Forelimb muscle (tissue), 1 donor: Measurements from ENCODE around the gene OR10A5. TPM values are rescaled to one million over a fixed set of nuclear protein-coding genes. Genes with fewer than 3 reads are reported as not detected.
"Not testable (repeated sequence)": the region's sequence is repeated elsewhere in the genome, so short reads cannot be mapped to it uniquely, and the experiment has no call there.

Experiments
- DNase-seq: peaks from one replicate; pipeline ENCODE4 v3.0.0-alpha.2; 2013; ENCODE audit warnings: low read depth
- polyA plus RNA-seq: library from polyadenylated mRNA; unstranded; fragments of 120-200 nt; gene quantifications from one replicate; pipeline ENCODE4 v1.2.1, GENCODE V29; 2013; ENCODE audit not compliant: insufficient read length

Gene OR10A5
- polyA plus RNA-seq, 1 donor = not detected

DNA sequence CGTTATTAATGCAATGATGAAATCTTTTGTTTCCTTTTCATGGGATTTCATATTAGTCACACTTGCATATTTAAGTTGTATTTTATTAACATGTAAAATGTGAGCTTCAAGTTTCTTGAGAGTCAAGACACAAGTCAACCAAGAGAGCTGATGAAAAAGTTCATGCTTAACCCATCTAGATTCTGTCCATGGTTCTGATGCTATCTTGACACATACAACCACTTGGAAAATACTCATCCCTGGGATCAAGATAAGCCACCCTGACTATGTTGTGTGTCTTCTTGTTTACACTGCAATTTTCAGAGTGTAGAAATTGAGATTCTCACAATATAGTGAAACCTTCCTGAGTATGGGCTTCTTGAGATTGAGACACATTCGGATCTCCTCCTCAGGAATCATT is 30.3 kb downstream of the OR10A5 start:
- DNase-seq = no peak

GRCh38 chr11:6876325-6876724 is 30.8 kb downstream of the OR10A5 start, which contains the start of gene OR10A4:
Gene OR10A4 (plus strand): TSS chr11:6876625. CDS start chr11:6876648, 23 bp downstream.
- no peak for DNase-seq

GRCh38 chr11:6876914-6877313 is 31.4 kb downstream of the OR10A5 start:
- no peak for DNase-seq

DNA sequence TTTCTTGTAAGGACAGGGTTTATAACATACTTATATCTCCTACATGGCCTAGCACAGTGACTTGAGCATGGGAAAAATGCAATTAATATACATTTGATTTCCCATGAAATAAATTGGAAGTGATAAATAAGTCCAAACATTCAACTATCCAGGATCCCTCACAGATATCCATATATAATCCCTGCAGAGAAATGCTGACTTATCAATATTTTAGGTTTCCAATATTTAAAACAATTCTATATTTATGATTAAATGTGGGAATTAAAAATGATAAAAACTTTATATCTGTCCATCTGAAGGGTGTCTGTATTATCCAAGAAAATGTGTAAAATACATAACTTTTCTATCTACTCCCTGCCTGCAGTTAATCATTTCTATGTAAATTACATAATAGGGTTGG is 37.3 kb downstream of the OR10A5 start:
- no peak for DNase-seq

GRCh38 chr11:6887711-6888110 is 42.2 kb downstream of the OR10A5 start:
- DNase-seq = not testable (repeated sequence)

- no peak for DNase-seq
Observed at GRCh38 chr11:6888830-6889229, 43.3 kb downstream of the OR10A5 start.

DNA sequence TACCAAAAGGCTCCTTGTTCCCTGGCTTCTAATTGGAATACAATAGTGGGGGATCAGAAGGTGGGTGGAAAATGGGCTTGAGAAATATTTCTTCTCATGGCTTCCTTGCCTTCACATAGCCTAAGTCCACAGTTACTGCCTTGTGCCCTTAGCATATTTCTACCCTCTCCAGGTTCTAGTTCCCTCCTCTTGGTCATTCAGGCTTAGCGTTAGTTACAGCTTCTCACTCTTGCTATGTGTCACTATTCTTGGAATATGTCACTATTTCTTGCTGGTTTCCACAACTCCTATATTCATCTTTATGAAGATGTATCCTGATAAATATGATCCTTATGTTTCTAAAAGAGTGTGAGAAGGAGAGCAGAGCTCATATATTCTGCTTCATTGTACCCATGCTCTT is 44.4 kb downstream of the OR10A5 start:
- DNase-seq = no peak

DNA sequence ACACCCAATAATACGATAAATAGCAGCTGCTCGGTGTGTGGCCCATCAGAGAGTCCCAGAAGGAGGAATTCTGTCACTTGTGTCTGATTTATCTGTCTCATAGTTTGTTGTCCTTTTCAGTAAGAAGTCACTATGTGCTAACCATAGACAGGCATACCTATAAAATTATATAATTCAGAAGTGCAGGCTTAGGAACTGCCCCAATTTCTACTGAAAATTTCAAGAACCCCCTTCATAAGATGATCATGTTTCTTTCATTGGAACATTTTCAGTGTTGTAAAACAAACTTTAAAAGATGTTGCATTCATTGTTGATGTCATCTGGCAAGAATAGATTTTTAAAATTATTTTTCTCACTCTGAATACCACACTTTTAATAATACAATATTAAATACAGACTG is 46.9 kb downstream of the OR10A5 start, which contains the start of gene OR2D2:
OR2D2 (minus strand) TSS at position 101 of the 400 bp plus-strand sequence; CDS start at position 101, 0 bp downstream.
- no peak for DNase-seq

- DNase-seq = no peak
Observed at GRCh38 chr11:6894097-6894496, 48.6 kb downstream of the OR10A5 start.

- DNase-seq = no peak
Observed at GRCh38 chr11:6895010-6895409, 49.5 kb downstream of the OR10A5 start.

Other genes with a start within 250 kb of the OR10A5 start
- 22.0 TPM for gene RRP8, start 242.1 kb upstream of the OR10A5 start, polyA plus RNA-seq
- 150 TPM for gene ILK, start 241.9 kb upstream of the OR10A5 start, polyA plus RNA-seq
- gene TAF10, start 233.5 kb upstream of the OR10A5 start, polyA plus RNA-seq = 120 TPM
- gene TPP1, start 226.3 kb upstream of the OR10A5 start, polyA plus RNA-seq = 33.7 TPM
- gene DCHS1, start 189.9 kb upstream of the OR10A5 start, polyA plus RNA-seq = 35.8 TPM
- gene MRPL17, start 162.3 kb upstream of the OR10A5 start, polyA plus RNA-seq = 62.7 TPM
- not detected for gene OR2AG2, start 73.7 kb upstream of the OR10A5 start, polyA plus RNA-seq
- 0.04 TPM for gene OR2AG1, start 62.7 kb upstream of the OR10A5 start, polyA plus RNA-seq
- not detected for gene OR6A2, start 46.0 kb upstream of the OR10A5 start, polyA plus RNA-seq
- 0.05 TPM for gene OR10A2, start 17.4 kb downstream of the OR10A5 start, polyA plus RNA-seq
- not detected for gene OR10A4, start 30.9 kb downstream of the OR10A5 start, polyA plus RNA-seq
- gene OR2D2, start 46.8 kb downstream of the OR10A5 start, polyA plus RNA-seq = not detected
- not detected for gene OR2D3, start 75.3 kb downstream of the OR10A5 start, polyA plus RNA-seq
- 0.49 TPM for gene ZNF215, start 80.7 kb downstream of the OR10A5 start, polyA plus RNA-seq
- gene ZNF214, start 174.7 kb downstream of the OR10A5 start, polyA plus RNA-seq = 2.4 TPM
- not detected for gene NLRP14, start 174.8 kb downstream of the OR10A5 start, polyA plus RNA-seq
- not detected for gene RBMXL2, start 243.3 kb downstream of the OR10A5 start, polyA plus RNA-seq